AG20443 (cell line): ENCODE data around the gene HOXC13.
A peak's percentile ranks its signal among the peaks of the same experiment; 100 is the strongest.

Experiments used
- DNase-seq: peaks from one replicate; pipeline ENCODE4 v3.0.0; 2012; ENCODE audit warnings: low spot score, mixed read lengths

Gene HOXC13

GRCh38 chr12:53970451-53970850 is 31.8 kb downstream of the HOXC13 start:
- no peak for DNase-seq

DNA sequence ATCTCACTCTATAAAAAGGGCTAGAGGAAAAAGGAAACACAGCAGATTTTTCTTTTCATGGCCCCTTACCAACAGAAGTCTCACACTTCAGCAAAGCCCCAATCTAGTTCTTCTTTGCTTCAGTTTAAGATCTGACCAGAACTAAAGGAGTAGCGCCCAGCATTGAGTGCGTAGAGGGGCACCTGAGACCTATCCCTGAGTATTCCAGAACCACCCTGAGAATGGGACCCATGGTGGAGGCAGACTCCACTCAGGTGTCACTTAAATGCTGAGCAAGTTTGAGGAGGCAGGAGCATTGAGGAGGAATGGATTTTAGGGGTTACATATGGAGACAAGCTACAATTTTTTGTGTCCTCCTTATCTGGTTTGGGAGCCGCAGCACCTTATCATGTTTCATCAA is 32.5 kb downstream of the HOXC13 start:
- DNase-seq, result no peak

GRCh38 chr12:53971686-53972085 is 33.1 kb downstream of the HOXC13 start:
- no peak for DNase-seq

- DNase-seq, result peak; percentile 45
Observed at GRCh38 chr12:53972152-53972702, 33.6 kb downstream of the HOXC13 start.

GRCh38 chr12:53972722-53973235 is 34.1 kb downstream of the HOXC13 start, which contains the start of gene HOXC11:
Gene HOXC11 (plus strand): TSS chr12:53973126. CDS start chr12:53973242, 116 bp downstream.
- DNase-seq, result no peak

DNA sequence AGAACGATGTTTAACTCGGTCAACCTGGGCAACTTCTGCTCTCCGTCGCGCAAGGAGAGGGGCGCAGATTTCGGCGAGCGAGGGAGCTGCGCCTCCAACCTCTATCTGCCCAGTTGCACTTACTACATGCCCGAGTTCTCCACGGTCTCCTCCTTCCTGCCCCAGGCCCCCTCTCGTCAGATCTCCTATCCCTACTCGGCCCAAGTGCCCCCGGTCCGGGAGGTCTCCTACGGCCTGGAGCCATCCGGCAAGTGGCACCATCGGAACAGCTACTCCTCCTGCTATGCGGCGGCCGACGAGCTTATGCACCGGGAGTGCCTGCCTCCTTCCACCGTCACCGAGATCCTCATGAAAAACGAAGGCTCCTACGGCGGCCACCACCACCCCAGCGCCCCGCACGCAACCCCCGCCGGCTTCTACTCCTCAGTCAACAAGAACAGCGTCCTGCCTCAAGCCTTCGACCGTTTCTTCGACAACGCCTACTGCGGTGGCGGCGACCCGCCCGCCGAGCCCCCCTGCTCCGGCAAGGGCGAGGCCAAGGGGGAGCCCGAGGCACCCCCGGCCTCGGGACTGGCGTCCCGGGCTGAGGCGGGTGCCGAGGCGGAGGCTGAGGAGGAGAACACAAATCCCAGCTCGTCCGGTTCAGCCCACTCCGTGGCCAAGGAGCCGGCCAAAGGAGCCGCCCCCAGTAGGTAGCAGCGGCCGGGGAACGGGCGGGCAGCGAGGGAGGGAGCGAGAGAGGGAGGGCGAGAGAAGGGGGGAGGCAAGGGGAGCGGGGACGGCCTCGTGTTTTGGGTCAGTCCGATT is 34.8 kb downstream of the HOXC13 start:
- DNase-seq, result peak; percentile 34

DNA sequence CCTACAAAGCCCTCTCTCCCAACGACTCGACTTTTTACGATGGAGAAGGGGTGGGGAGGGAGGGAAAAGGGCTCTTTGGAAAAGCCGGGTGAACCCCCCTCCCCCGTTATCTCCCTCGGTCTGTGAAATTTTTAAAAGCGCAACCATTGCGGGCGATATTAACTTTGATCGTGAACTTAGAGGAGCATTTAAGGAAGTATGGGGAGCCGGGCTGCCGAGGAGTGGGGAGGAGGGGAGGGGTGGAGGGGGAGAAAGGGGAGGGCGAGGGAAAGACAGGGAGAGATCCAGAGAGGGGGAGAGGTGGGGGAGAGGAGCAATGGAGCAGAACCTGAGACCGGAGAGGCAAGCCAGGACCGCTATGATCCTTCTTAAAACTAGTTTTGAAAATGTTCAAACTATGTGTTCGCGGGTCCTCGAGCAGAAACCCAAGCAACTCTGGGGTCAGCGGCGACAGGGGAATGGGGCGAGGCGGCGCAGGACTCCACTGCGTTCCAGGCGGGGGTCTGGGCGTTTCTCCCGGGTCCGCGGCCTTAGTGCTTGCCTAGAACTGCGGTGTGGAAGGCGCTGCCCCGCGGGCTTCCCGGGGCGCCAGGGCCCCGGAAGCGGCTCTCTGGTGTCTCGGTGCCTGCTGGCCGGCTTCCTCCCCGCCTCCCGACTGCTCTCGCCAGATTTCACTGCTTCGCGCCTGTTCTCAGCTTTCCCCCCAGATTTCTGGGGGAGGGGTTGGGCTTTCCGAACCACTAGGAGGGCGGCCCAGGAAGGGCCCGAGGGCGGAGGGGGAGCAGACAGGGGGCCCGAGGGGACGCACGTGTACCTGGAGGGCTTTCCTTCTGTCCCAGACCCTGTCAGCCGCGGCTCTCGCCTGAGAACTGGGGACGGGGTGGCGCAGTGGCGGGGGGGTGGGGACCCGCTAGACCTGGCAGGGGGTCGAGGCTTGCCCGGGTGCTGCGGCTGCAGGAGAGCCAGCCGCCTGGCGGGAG is 35.7 kb downstream of the HOXC13 start, which contains the start of gene HOTAIR:
Gene HOTAIR (minus strand): TSS at position 871 of the 980 bp plus-strand sequence.
- DNase-seq, result peak; percentile 44

DNA sequence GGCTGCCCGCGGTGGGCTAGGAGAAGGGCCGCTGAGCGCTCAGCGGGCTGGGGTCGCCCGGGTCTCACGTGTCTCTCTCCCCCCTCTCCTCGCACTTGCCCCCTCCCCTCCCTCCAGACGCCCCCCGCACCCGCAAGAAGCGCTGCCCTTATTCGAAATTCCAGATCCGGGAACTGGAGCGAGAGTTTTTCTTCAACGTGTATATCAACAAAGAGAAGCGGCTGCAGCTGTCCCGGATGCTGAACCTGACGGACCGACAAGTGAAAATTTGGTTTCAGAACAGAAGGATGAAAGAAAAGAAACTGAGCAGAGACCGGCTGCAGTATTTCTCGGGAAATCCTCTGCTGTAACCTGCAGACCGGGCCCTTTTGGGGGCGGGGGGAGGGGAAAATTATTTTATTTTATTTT is 36.4 kb downstream of the HOXC13 start:
- DNase-seq, result no peak

DNA sequence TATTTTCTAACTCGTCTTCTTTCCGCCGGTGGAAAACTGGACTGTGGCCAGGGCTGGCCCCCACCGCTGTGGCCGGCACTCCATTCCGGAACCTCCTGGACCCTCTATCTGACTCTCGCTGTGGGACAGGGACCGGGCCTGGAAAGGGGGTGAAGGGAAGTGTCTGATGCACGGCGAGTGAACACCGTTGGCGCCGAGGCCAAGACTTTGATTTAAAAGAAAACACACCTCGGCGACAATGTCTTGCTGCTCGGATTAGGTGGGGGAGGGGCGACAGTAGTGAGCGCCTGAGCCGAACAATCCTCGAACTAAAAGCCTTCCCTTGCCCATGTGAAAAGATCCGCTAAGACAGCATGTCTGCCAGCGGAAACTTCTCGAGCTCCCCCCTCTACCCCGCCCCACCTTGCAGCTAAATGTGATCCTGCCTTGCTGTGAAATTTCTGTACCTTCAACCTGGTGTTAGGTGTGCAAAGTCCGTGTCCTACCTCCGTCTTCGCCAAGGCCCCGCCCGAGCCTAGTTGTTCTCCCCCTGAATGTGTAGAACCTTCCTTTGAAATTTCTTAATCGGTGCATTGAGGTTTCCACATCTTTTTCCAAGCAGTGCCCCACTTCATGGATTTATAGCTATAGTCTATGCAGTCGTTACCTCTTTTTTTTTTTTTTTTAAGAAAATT is 37.0 kb downstream of the HOXC13 start:
- DNase-seq, result no peak

- no peak for DNase-seq
Observed at GRCh38 chr12:53976172-53976822, 37.7 kb downstream of the HOXC13 start.

- DNase-seq, result no peak
Observed at GRCh38 chr12:53976823-53977595, 38.4 kb downstream of the HOXC13 start.

DNA sequence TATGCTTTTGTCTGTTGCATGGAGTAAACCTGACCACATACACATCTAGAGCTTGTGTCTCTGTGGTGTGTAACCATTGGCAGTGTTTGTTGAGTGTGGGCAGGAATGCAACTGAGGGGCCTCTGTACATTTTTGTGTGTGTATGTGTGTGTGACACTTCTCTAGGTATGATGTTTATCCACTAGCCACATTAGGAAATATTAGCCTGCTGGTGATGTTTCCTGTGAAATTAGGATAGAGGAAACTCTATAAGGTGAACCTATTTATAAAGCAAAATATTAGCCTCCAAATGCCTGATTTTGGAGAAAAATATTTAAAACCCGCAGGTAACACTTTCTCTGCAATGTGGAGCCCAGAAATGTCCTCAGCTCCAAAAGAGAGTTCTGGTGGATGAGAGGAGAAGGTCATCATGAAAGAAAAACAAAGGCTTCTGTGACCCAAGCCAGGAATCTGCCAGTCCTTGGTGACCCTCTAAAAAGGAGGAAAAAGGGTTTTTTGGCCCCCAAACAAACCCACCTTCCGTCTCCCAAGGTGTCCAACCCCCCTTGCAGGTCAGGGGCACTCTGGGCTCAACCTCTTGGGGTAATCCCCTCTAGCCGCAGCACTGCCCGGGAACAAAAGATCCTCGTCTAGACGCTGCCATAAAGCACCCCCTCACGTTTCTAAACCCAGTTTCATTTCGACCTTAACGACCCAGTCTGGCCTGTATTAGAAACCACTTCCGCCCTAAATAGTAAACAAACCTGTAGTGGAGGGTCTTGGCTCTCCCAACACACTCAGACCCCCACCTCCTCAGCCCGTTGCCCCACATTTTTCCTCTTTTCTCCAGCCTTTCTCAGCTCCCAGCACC is 39.2 kb downstream of the HOXC13 start:
- DNase-seq, result no peak

DNA sequence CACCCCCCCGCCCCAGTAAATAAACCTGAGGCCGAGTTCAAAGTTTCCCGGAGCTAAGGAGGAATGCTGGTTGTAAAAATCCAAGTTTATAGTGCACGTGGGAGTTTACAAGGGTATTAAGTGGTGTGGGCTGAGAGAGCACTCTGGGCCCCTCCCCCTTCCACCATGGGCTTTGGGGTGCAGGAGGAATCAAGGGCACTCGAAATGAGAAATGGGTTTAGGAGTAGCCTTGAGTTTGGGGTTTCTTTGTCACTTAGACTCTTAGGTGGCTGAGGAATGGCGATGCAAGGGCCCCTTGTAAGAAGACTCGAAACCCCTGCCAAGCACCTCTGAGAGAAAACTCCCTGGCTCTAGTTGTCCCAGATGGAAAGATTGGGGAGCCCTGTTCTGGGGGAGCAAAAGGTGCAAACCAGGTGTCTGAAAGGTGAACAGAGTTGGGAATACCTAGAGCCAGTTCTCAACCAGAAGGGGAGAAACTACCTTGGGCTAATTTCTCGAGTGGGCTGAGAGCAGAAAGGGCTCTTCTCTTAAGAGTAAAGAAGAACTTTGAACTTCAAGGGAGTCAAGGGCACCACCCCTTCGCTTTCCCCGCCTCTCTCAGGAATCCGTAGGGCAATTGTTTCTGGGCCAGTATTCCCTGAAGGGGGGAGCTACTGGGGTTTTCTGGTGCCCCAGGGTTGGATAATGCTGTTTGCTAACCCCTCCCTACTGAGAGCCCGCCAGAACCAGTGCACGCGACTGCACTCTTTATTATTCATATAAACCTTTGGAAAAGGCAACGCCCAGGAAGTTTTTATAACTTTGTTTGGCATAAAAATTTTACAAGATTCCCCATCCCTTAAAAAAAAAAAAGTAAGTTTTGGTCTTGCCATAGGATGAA is 40.1 kb downstream of the HOXC13 start:
- no peak for DNase-seq

DNA sequence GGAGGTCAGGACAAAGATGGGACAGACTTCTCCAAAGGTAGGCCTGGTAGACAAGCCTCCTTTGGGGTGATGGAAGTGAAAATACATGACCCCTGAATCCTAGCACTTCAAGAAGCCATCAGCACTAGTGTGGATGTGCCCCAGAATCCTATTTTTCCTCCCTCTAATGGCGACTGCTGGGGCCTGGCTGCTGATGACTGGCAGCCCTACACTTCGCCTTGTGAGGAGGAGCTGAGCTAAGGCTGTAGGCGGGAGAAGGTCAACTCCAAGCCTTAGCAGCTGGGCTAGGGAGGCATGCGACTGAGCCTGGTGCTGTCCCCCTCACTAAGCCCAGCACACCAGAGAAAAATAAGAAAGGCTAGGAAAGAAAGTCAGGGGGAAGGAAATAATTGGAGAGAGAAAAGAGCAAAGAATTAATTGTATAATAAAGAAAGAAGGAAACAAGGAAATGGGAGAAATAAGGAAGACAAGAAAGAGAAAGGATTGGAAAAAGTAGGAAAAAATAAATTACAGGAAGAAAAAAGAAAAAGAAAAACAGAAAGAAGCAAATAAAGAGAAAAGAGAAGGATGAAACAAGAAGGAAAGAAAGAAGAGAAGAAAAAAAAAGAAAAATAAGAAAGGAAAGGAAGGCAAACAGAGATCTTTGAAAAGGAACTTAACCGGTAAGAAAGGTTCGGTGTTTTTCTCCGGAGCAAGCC is 41.6 kb downstream of the HOXC13 start:
- no peak for DNase-seq

GRCh38 chr12:53980802-53981496 is 42.3 kb downstream of the HOXC13 start:
- no peak for DNase-seq

GRCh38 chr12:53981634-53982565 is 43.3 kb downstream of the HOXC13 start:
- DNase-seq, result no peak
